HepG2 (cell line): ENCODE measurements around the gene PAQR7. TPM values are rescaled to one million over a fixed set of nuclear protein-coding genes. Genes with fewer than 3 reads are reported as not detected.

Experiments
- ATAC-seq: fragments of 200-7000 bp; cut with Tn5 transposase; 3 replicates; pipeline ENCODE4 v1.9.1; 2020; ENCODE audit warnings: mild to moderate bottlenecking, moderate library complexity
- BruUV-seq: library from RNA; stranded (reverse); fragments of 400-500 nt; replicated peaks from 2 replicates; lab custom pipeline; 2021; lab: Mats Ljungman, UMichigan
- CTCF ChIA-PET: fragments of 300-600 bp; formaldehyde crosslinking; extraction: SDS; loops from one replicate; lab custom pipeline; 2021; ENCODE audit warnings: low total read pairs, inconsistent platforms, low intra/inter-chr PET ratio; lab: Yijun Ruan, JAX
- POLR2A ChIA-PET: fragments of 350-600 bp; sonication (Branson Sonifier 250); formaldehyde crosslinking; loops from one replicate; lab custom pipeline; 2020; ENCODE audit warnings: antibody characterized with exemption, inconsistent platforms; lab: Yijun Ruan, JAX
- DNase-seq: peaks from one replicate; pipeline ENCODE4 v3.0.0-alpha.2; 2015; ENCODE audit warnings: low spot score
- FAIRE-seq: peaks from 3 replicates; lab custom pipeline; 2011; peaks lifted over from hg19 to GRCh38; lab: Jason Lieb, UNC
- H2AFZ ChIP-seq: one replicate; pipeline ENCODE4 v1.6.1; 2011; ENCODE audit warnings: low read length, inconsistent platforms
- H3K27ac ChIP-seq: fragments of 300-600 bp; 3 replicates; pipeline ENCODE4 v1.8.0; 2011; ENCODE audit warnings: mixed run types, mild to moderate bottlenecking, mixed read lengths, low read length, inconsistent platforms; ENCODE audit not compliant: insufficient read depth; ENCODE audit errors: extremely low read length
- H3K27me3 ChIP-seq, 2 experiments: fragments of 200-600 bp in 1 of 2; 2 replicates in 1 of 2; 3 replicates in 1 of 2; pipeline versions ENCODE4 v1.6.0 to v1.8.0; 2011; ENCODE audit warnings: low read length in 2 of 2, mild to moderate bottlenecking in 2 of 2, moderate library complexity in 2 of 2, inconsistent platforms in 1 of 2; ENCODE audit not compliant: insufficient read depth in 2 of 2, control insufficient read depth in 1 of 2
- H3K36me3 ChIP-seq, 2 experiments: fragments of 200-600 bp in 1 of 2; replicated peaks in 1 of 2; 2 replicates in 1 of 2; 3 replicates in 1 of 2; pipeline versions ENCODE4 v1.5.1 to v1.8.0; 2011; ENCODE audit warnings: low read length in 2 of 2, inconsistent platforms in 1 of 2; ENCODE audit not compliant: insufficient read depth in 2 of 2, control insufficient read depth in 1 of 2
- H3K4me1 ChIP-seq: 2 replicates; pipeline ENCODE4 v1.5.1; 2012; ENCODE audit warnings: low read length, inconsistent platforms; ENCODE audit not compliant: insufficient read depth
- H3K4me2 ChIP-seq: 2 replicates; pipeline ENCODE4 v1.6.0; 2011; ENCODE audit warnings: low read depth, low read length, inconsistent platforms
- H3K4me3 ChIP-seq, 3 experiments: fragments of 200-600 bp in 1 of 3; sonication (generic), shearing (Covaris generic) in 1 of 3; replicated peaks in 1 of 3; 2 replicates each; pipeline ENCODE4 v1.5.1; 2011 to 2016; ENCODE audit warnings: low read length in 3 of 3, inconsistent platforms in 2 of 3, low read depth in 2 of 3, mild to moderate bottlenecking in 2 of 3, control low read depth in 1 of 3, mixed read lengths in 1 of 3; ENCODE audit not compliant: insufficient read depth in 1 of 3
- H3K79me2 ChIP-seq: one replicate; pipeline ENCODE4 v1.6.1; 2011; ENCODE audit warnings: low read length, inconsistent platforms; ENCODE audit not compliant: insufficient read depth
- H3K9ac ChIP-seq: 2 replicates; pipeline ENCODE4 v1.6.0; 2011; ENCODE audit warnings: mild to moderate bottlenecking, low read depth, low read length, inconsistent platforms; ENCODE audit not compliant: insufficient read depth
- H3K9me3 ChIP-seq: 2 replicates; pipeline ENCODE4 v1.5.1; 2012; ENCODE audit warnings: mild to moderate bottlenecking, low read length
- H4K20me1 ChIP-seq: 2 replicates; pipeline ENCODE4 v1.6.0; 2011; ENCODE audit warnings: inconsistent platforms, mild to moderate bottlenecking, low read length, moderate library complexity; ENCODE audit not compliant: insufficient read depth
- BCL6 ChIP-seq: IDR thresholded peaks from 2 replicates; pipeline ENCODE4 v1.6.1; 2016; ENCODE audit warnings: missing genetic modification reagents, missing compliant biosample characterization
- FOXC1 ChIP-seq: sonication (generic); formaldehyde crosslinking; IDR thresholded peaks from 2 replicates; pipeline ENCODE4 v1.8.0; 2022; ENCODE audit warnings: mild to moderate bottlenecking, missing genetic modification reagents, borderline replicate concordance
- GFI1 ChIP-seq: sonication (generic); formaldehyde crosslinking; IDR thresholded peaks from 2 replicates; pipeline ENCODE4 v1.5.0; 2020; ENCODE audit warnings: missing genetic modification reagents, mild to moderate bottlenecking, borderline replicate concordance
- KAT7 ChIP-seq: IDR thresholded peaks from 2 replicates; pipeline ENCODE4 v1.6.1; 2018; ENCODE audit warnings: borderline replicate concordance, missing compliant biosample characterization
- MBNL3 ChIP-seq: fragments of 250-450 bp; sonication (Bioruptor Pico); conservative IDR thresholded peaks from 2 replicates; pipeline ENCODE4 v1.8.0; 2022; ENCODE audit warnings: mild to moderate bottlenecking, inconsistent platforms
- SALL1 ChIP-seq: sonication (generic); formaldehyde crosslinking; IDR thresholded peaks from 2 replicates; pipeline ENCODE4 v1.8.0; 2022; ENCODE audit warnings: mild to moderate bottlenecking, missing genetic modification reagents
- SAP130 ChIP-seq: IDR thresholded peaks from 2 replicates; pipeline ENCODE4 v1.6.1; 2016; ENCODE audit warnings: low read depth
- SOX13 ChIP-seq, 3 experiments: fragments of 450-650 bp in 1 of 3; sonication (generic) in 1 of 3; formaldehyde crosslinking in 1 of 3; IDR thresholded peaks in 2 of 3; conservative IDR thresholded peaks in 1 of 3; 2 replicates each; pipeline versions ENCODE4 v1.5.0 to v1.6.1; 2016 to 2020; ENCODE audit warnings: antibody characterized with exemption in 1 of 3, mild to moderate bottlenecking in 1 of 3, missing compliant biosample characterization in 1 of 3, missing genetic modification reagents in 1 of 3, moderate library complexity in 1 of 3
- SOX5 ChIP-seq: IDR thresholded peaks from 2 replicates; pipeline ENCODE4 v1.6.1; 2016; ENCODE audit warnings: borderline replicate concordance
- TCF7 ChIP-seq: sonication (generic); IDR thresholded peaks from 2 replicates; pipeline ENCODE4 v1.6.1; 2016; ENCODE audit warnings: antibody characterized with exemption, low read depth
- TEAD3 ChIP-seq: optimal IDR thresholded peaks from 2 replicates; pipeline ENCODE3; 2016; ENCODE audit warnings: borderline replicate concordance
- THAP11 ChIP-seq: IDR thresholded peaks from 2 replicates; pipeline ENCODE4 v1.6.1; 2016; ENCODE audit warnings: missing biosample characterization, missing genetic modification reagents
- ZFX ChIP-seq: sonication (generic); formaldehyde crosslinking; IDR thresholded peaks from 2 replicates; pipeline ENCODE4 v1.4.0; 2020; ENCODE audit warnings: mild to moderate bottlenecking, low read depth, missing genetic modification reagents, moderate library complexity
- ZFY ChIP-seq: sonication (generic); formaldehyde crosslinking; IDR thresholded peaks from 2 replicates; pipeline ENCODE4 v1.4.0; 2020; ENCODE audit warnings: missing genetic modification reagents
- ZNF644 ChIP-seq: IDR thresholded peaks from 2 replicates; pipeline ENCODE4 v1.6.1; 2016; ENCODE audit warnings: low read depth
- ZNF687 ChIP-seq: sonication (generic); formaldehyde crosslinking; IDR thresholded peaks from 2 replicates; pipeline ENCODE4 v1.5.1; 2020; ENCODE audit warnings: mild to moderate bottlenecking, missing genetic modification reagents, moderate library complexity
- ZSCAN29 ChIP-seq: sonication (generic); formaldehyde crosslinking; conservative IDR thresholded peaks from 2 replicates; pipeline ENCODE4 v1.4.0; 2020; ENCODE audit warnings: mild to moderate bottlenecking, missing genetic modification reagents
- WGBS: methylation state at CpG from one replicate; pipeline ENCODE4 v1.1.6; 2017; ENCODE audit warnings: low lambda C conversion rate; 5-methylcytosine and 5-hydroxymethylcytosine counted together
- in situ Hi-C: cut with HindIII; loops from 2 replicates; pipeline ENCODE4 v1.10.0; 2017; ENCODE audit warnings: low pct_unique_long_range_greater_than_20kb; ENCODE audit not compliant: extremely low pct_ligation_motif_present
- intact Hi-C: fragments of 100-400 bp; cut with micrococcal nuclease; formaldehyde crosslinking; loops from one replicate; pipeline ENCODE4 v1.10.0; 2022; ENCODE audit not compliant: unreplicated experiment
- polyA plus RNA-seq, 8 experiments: library from polyadenylated mRNA; depleted of rRNA in 3 of 8; stranded (reverse) in 7 of 8; unstranded in 1 of 8; fragments of >200 nt; fragmentation: Illumina TruSeq in 4 of 8; extraction: Trizol in 4 of 8; gene quantifications; 2 replicates each; pipeline versions ENCODE4 v1.2.1 to v1.2.3, GENCODE V29; 2011 to 2016; ENCODE audit warnings: low read depth in 4 of 8, missing spikeins in 1 of 8, mixed read lengths in 1 of 8; ENCODE audit not compliant: insufficient read depth in 1 of 8
- total RNA-seq, 5 experiments: library from RNA; depleted of rRNA; stranded (reverse); fragments of >200 nt; fragmentation: Illumina TruSeq; extraction: Trizol; gene quantifications; 2 replicates each; pipeline ENCODE4 v1.2.3, GENCODE V29; 2016; ENCODE audit warnings: low read depth in 1 of 5
- TF ChIP-seq, protein P1 (sequence below): IDR thresholded peaks from 2 replicates; pipeline ENCODE4 v1.6.1; 2012; ENCODE audit warnings: inconsistent platforms

Gene PAQR7
- total and polyA plus RNA-seq, 2 of the 13 experiments (the other 11 are each of a cell fraction or from before 2014, with no cell fraction given): 13.2 to 16.6 TPM

- BruUV-seq: no TSS peak
- in situ Hi-C loops (no loop called here), intact Hi-C loops (no loop called here)
- FAIRE-seq: no peak
- H3K27ac ChIP-seq: no peak overlapping the region
- H3K4me1 ChIP-seq: peaks cover 36% of the 10 kb centered on the region
- peak overlapping the region; percentile 51 for H3K4me2 ChIP-seq
- TF ChIP-seq TCF7 (0 out of 2 replicates have a peak, but pooled peaks have one; percentile 33), SOX5 (CRISPR knock-in tag) (peak; percentile 45), SOX13 (IDR thresholded peaks at IDR 0.05) (no peak), SOX13 (CRISPR knock-in tag; conservative IDR thresholded peaks at IDR 0.05 in 1 of 2, IDR thresholded peaks at IDR 0.05 in 1 of 2) (peak in 1 of 2 experiments; percentile 41; a peak in 1 of 4 replicates), FOXC1 (CRISPR knock-in tag) (no peak), SAP130 (CRISPR knock-in tag) (peak; percentile 30; the same call in 1 of the 2 replicates), ZSCAN29 (peak; percentile 100), ZNF644 (peak; percentile 52; the same call in 1 of the 2 replicates), THAP11 (CRISPR knock-in tag) (peak; percentile 28; the same call in 1 of the 2 replicates), KAT7 (no peak), TEAD3 (CRISPR knock-in tag) (peak; percentile 44), ZFY (peak; percentile 17; the same call in 1 of the 2 replicates), GFI1 (CRISPR knock-in tag) (no peak), BCL6 (peak; percentile 55), SALL1 (CRISPR knock-in tag) (peak; percentile 34), MBNL3 (CRISPR knock-in tag) (no peak), ZNF687 (CRISPR knock-in tag) (peak; percentile 49), ZFX (CRISPR knock-in tag) (0 out of 2 replicates have a peak, but pooled peaks have one; percentile 35)
- TF ChIP-seq, protein P1, sequence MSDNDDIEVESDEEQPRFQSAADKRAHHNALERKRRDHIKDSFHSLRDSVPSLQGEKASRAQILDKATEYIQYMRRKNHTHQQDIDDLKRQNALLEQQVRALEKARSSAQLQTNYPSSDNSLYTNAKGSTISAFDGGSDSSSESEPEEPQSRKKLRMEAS: peak; percentile 61
- TF ChIP-seq, all 625 proteins: peak for 14
- Histone ChIP-seq H4K20me1 (peaks cover 4% of the 10 kb centered on the region; the same call in 1 of the 2 replicates), H3K27me3 (peaks cover 0 to 3% of the 10 kb centered on the region in 2 experiments; a peak in 2 of 5 replicates), H3K9me3 (no peaks in the 10 kb centered on the region), H3K79me2 (peaks cover 12% of the 10 kb centered on the region), H3K36me3 (no peaks in the 10 kb centered on the region), H3K4me3 (no peak overlapping the region; a peak in 2 of 6 replicates), H2AFZ (no peak overlapping the region), H3K9ac (0 out of 2 replicates have a peak overlapping the region, but pooled peaks have one; percentile 10)
- DNase-seq (peak; percentile 74), ATAC-seq (peak; percentile 45)
- POLR2A ChIA-PET: interaction anchor here (2.3 kb wide), 1 partner anchor 88 kb away, joined by 9 read pairs; the partner anchor contains the start of gene PAFAH2
- CTCF ChIA-PET: no interaction called here
- 0% methylated on average over 5 of the region's 10 CpGs for WGBS
Measured at GRCh38 chr1:25909040-25909439, 33.5 kb upstream of the PAQR7 start.
